HepG2 (cell line): ENCODE data around the gene EEF1AKMT4. TPM values are rescaled to one million over a fixed set of nuclear protein-coding genes. Genes with fewer than 3 reads are reported as not detected.
A peak's percentile ranks its signal among the peaks of the same experiment; 100 is the strongest.

Experiments
- ATAC-seq: fragments of 200-7000 bp; cut with Tn5 transposase; 3 replicates; pipeline ENCODE4 v1.9.1; 2020; ENCODE audit warnings: mild to moderate bottlenecking, moderate library complexity
- BruUV-seq: library from RNA; stranded (reverse); fragments of 400-500 nt; replicated peaks from 2 replicates; lab custom pipeline; 2021; lab: Mats Ljungman, UMichigan
- CTCF ChIA-PET: fragments of 300-600 bp; formaldehyde crosslinking; extraction: SDS; loops from one replicate; lab custom pipeline; 2021; ENCODE audit warnings: low total read pairs, inconsistent platforms, low intra/inter-chr PET ratio; lab: Yijun Ruan, JAX
- POLR2A ChIA-PET: fragments of 350-600 bp; sonication (Branson Sonifier 250); formaldehyde crosslinking; loops from one replicate; lab custom pipeline; 2020; ENCODE audit warnings: antibody characterized with exemption, inconsistent platforms; lab: Yijun Ruan, JAX
- DNase-seq: peaks from one replicate; pipeline ENCODE4 v3.0.0-alpha.2; 2015; ENCODE audit warnings: low spot score
- FAIRE-seq: peaks from 3 replicates; lab custom pipeline; 2011; peaks lifted over from hg19 to GRCh38; lab: Jason Lieb, UNC
- H2AFZ ChIP-seq: one replicate; pipeline ENCODE4 v1.6.1; 2011; ENCODE audit warnings: low read length, inconsistent platforms
- H3K27ac ChIP-seq: fragments of 300-600 bp; 3 replicates; pipeline ENCODE4 v1.8.0; 2011; ENCODE audit warnings: mixed run types, mild to moderate bottlenecking, mixed read lengths, low read length, inconsistent platforms; ENCODE audit not compliant: insufficient read depth; ENCODE audit errors: extremely low read length
- H3K27me3 ChIP-seq, 2 experiments: fragments of 200-600 bp in 1 of 2; 2 replicates in 1 of 2; 3 replicates in 1 of 2; pipeline versions ENCODE4 v1.6.0 to v1.8.0; 2011; ENCODE audit warnings: low read length in 2 of 2, mild to moderate bottlenecking in 2 of 2, moderate library complexity in 2 of 2, inconsistent platforms in 1 of 2; ENCODE audit not compliant: insufficient read depth in 2 of 2, control insufficient read depth in 1 of 2
- H3K36me3 ChIP-seq, 2 experiments: fragments of 200-600 bp in 1 of 2; replicated peaks in 1 of 2; 2 replicates in 1 of 2; 3 replicates in 1 of 2; pipeline versions ENCODE4 v1.5.1 to v1.8.0; 2011; ENCODE audit warnings: low read length in 2 of 2, inconsistent platforms in 1 of 2; ENCODE audit not compliant: insufficient read depth in 2 of 2, control insufficient read depth in 1 of 2
- H3K4me1 ChIP-seq: 2 replicates; pipeline ENCODE4 v1.5.1; 2012; ENCODE audit warnings: low read length, inconsistent platforms; ENCODE audit not compliant: insufficient read depth
- H3K4me2 ChIP-seq: 2 replicates; pipeline ENCODE4 v1.6.0; 2011; ENCODE audit warnings: low read depth, low read length, inconsistent platforms
- H3K4me3 ChIP-seq, 3 experiments: fragments of 200-600 bp in 1 of 3; sonication (generic), shearing (Covaris generic) in 1 of 3; replicated peaks in 1 of 3; 2 replicates each; pipeline ENCODE4 v1.5.1; 2011 to 2016; ENCODE audit warnings: low read length in 3 of 3, inconsistent platforms in 2 of 3, low read depth in 2 of 3, mild to moderate bottlenecking in 2 of 3, control low read depth in 1 of 3, mixed read lengths in 1 of 3; ENCODE audit not compliant: insufficient read depth in 1 of 3
- H3K79me2 ChIP-seq: one replicate; pipeline ENCODE4 v1.6.1; 2011; ENCODE audit warnings: low read length, inconsistent platforms; ENCODE audit not compliant: insufficient read depth
- H3K9ac ChIP-seq: 2 replicates; pipeline ENCODE4 v1.6.0; 2011; ENCODE audit warnings: mild to moderate bottlenecking, low read depth, low read length, inconsistent platforms; ENCODE audit not compliant: insufficient read depth
- H3K9me3 ChIP-seq: 2 replicates; pipeline ENCODE4 v1.5.1; 2012; ENCODE audit warnings: mild to moderate bottlenecking, low read length
- H4K20me1 ChIP-seq: 2 replicates; pipeline ENCODE4 v1.6.0; 2011; ENCODE audit warnings: inconsistent platforms, mild to moderate bottlenecking, low read length, moderate library complexity; ENCODE audit not compliant: insufficient read depth
- NFYB ChIP-seq: sonication (generic); formaldehyde crosslinking; IDR thresholded peaks from 2 replicates; pipeline ENCODE4 v1.4.0; 2020; ENCODE audit warnings: missing genetic modification reagents
- ZFP36L1 ChIP-seq: sonication (generic); formaldehyde crosslinking; IDR thresholded peaks from 2 replicates; pipeline ENCODE4 v1.8.0; 2022; ENCODE audit warnings: mild to moderate bottlenecking, missing genetic modification reagents, moderate library complexity
- ZNF253 ChIP-seq: sonication (generic); formaldehyde crosslinking; IDR thresholded peaks from 2 replicates; pipeline ENCODE4 v1.8.0; 2022; ENCODE audit warnings: mild to moderate bottlenecking, missing genetic modification reagents, borderline replicate concordance
- WGBS: methylation state at CpG from one replicate; pipeline ENCODE4 v1.1.6; 2017; ENCODE audit warnings: low lambda C conversion rate; 5-methylcytosine and 5-hydroxymethylcytosine counted together
- in situ Hi-C: cut with HindIII; loops from 2 replicates; pipeline ENCODE4 v1.10.0; 2017; ENCODE audit warnings: low pct_unique_long_range_greater_than_20kb; ENCODE audit not compliant: extremely low pct_ligation_motif_present
- intact Hi-C: fragments of 100-400 bp; cut with micrococcal nuclease; formaldehyde crosslinking; loops from one replicate; pipeline ENCODE4 v1.10.0; 2022; ENCODE audit not compliant: unreplicated experiment
- polyA plus RNA-seq, 8 experiments: library from polyadenylated mRNA; depleted of rRNA in 3 of 8; stranded (reverse) in 7 of 8; unstranded in 1 of 8; fragments of >200 nt; fragmentation: Illumina TruSeq in 4 of 8; extraction: Trizol in 4 of 8; gene quantifications; 2 replicates each; pipeline versions ENCODE4 v1.2.1 to v1.2.3, GENCODE V29; 2011 to 2016; ENCODE audit warnings: low read depth in 4 of 8, missing spikeins in 1 of 8, mixed read lengths in 1 of 8; ENCODE audit not compliant: insufficient read depth in 1 of 8
- total RNA-seq, 5 experiments: library from RNA; depleted of rRNA; stranded (reverse); fragments of >200 nt; fragmentation: Illumina TruSeq; extraction: Trizol; gene quantifications; 2 replicates each; pipeline ENCODE4 v1.2.3, GENCODE V29; 2016; ENCODE audit warnings: low read depth in 1 of 5
- TF ChIP-seq, protein P1 (sequence below), 2 experiments: sonication (generic) in 1 of 2; formaldehyde crosslinking in 1 of 2; IDR thresholded peaks; 2 replicates each; pipeline versions ENCODE4 v1.5.1 to v1.6.1; 2011 to 2020; ENCODE audit warnings: borderline replicate concordance in 1 of 2, low read depth in 1 of 2, low read length in 1 of 2, mild to moderate bottlenecking in 1 of 2, missing genetic modification reagents in 1 of 2, moderate library complexity in 1 of 2

EEF1AKMT4 gene
- total and polyA plus RNA-seq, 2 of the 13 experiments (the other 11 are each of a cell fraction or from before 2014, with no cell fraction given) = 13.1 to 15.8 TPM

DNA sequence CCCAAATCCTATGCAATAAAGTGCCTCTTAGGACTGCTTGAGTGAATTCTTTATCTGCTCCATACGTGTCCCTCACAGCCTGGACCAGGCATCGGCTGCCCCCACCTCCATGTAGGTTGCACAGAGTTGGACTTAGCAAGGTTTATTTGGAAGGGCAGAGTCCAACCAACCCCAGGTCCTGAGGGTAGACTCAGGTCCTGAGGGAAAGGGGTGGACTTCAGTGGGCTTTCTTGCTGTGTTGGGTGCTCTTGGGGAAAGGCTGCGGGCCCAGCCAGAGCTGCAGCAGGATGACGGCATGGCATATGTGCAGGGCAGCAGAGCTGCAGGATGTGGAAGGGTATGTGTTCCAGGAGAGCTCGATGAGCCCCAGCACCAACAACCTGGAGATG, 7.2 kb upstream of the EEF1AKMT4 start:
- peak overlapping the region; percentile 24 for H3K27ac ChIP-seq
- no peak overlapping the region for H2AFZ ChIP-seq
- H3K9ac ChIP-seq = no peak overlapping the region
- H3K9me3 ChIP-seq = no peaks in the 10 kb centered on the region
- H3K79me2 ChIP-seq = no peaks in the 10 kb centered on the region
- H3K4me1 ChIP-seq = peaks cover 31% of the 10 kb centered on the region
- intact Hi-C loops = loop anchor here (1.0 to 10.0 kb wide), 3 partner anchors 97 to 345 kb away; partner anchors contain the start of gene ABCC5
- DNase-seq (no peak), FAIRE-seq (no peak), ATAC-seq (peak; percentile 17)
- H3K4me2 ChIP-seq = no peak overlapping the region
- H4K20me1 ChIP-seq = peaks cover 4% of the 10 kb centered on the region
- 61% methylated on average over 4 of the region's 5 CpGs for WGBS
- peak overlapping the region in 1 of 3 experiments; percentile 2; a peak in 1 of 6 replicates for H3K4me3 ChIP-seq
- peaks cover 0 to 18% of the 10 kb centered on the region in 2 experiments; a peak in 3 of 5 replicates for H3K27me3 ChIP-seq
- in situ Hi-C loops = no loop called here
- no peak for TF ChIP-seq NFYB (CRISPR knock-in tag)
- TF ChIP-seq ZNF253 (CRISPR knock-in tag) = no peak
- no peak for TF ChIP-seq ZFP36L1 (CRISPR knock-in tag)
- TF ChIP-seq, protein P1, sequence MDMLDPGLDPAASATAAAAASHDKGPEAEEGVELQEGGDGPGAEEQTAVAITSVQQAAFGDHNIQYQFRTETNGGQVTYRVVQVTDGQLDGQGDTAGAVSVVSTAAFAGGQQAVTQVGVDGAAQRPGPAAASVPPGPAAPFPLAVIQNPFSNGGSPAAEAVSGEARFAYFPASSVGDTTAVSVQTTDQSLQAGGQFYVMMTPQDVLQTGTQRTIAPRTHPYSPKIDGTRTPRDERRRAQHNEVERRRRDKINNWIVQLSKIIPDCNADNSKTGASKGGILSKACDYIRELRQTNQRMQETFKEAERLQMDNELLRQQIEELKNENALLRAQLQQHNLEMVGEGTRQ (IDR thresholded peaks at IDR 0.05; ENCODE audit: low read depth, low read length) = no peak
- TF ChIP-seq, protein P1 (CRISPR knock-in tag; IDR thresholded peaks at IDR 0.05; ENCODE audit: borderline replicate concordance) = 0 out of 2 replicates have a peak, but pooled peaks have one; percentile 11
- BruUV-seq = no TSS peak
- H3K36me3 ChIP-seq = peaks cover 16 to 32% of the 10 kb centered on the region in 2 experiments
- CTCF ChIA-PET = interaction anchor here (1.1 to 1.6 kb wide), 3 partner anchors 13 to 202 kb away, joined by 4 to 13 read pairs (median 8); partner anchors contain the start of gene VWA5B2
- POLR2A ChIA-PET = interaction anchor here (0.7 to 1.4 kb wide), 10 partner anchors 10 to 120 kb away, joined by 3 to 8 read pairs (median 4); partner anchors contain the start of genes EIF2B5 and VWA5B2
